Brain pericyte (primary cell): ENCODE data around the gene GIGYF2.

Source experiments
- DNase-seq: peaks from one replicate; pipeline ENCODE4 v3.0.0-alpha.2; 2012; ENCODE audit warnings: low read depth, low spot score

Gene GIGYF2

DNA sequence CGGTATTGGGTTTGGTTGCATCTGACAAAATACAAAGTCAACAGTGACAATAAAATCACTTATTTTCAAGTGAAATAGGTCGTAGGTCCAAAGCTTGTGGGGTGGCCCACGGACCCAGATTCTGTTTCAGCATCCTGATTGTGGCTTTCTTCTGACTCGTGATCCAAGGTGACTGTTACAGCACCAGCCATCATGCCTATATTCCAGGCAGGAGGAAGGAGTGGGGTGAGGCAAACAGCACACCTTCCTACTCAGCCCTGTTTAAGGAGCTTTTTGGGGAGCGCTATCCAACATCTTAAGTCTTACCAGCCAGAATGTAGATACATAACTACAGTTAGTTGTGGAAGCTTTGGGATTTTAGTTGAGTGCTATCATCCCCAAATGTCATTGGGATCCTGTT lies 164.2 kb downstream of the GIGYF2 start:
- DNase-seq: no peak

- DNase-seq: no peak
These were observed 166.9 kb downstream of the GIGYF2 start for GRCh38 chr2:232863996-232864395.

- no peak for DNase-seq
These were observed 168.0 kb downstream of the GIGYF2 start for GRCh38 chr2:232865165-232865564.

DNA sequence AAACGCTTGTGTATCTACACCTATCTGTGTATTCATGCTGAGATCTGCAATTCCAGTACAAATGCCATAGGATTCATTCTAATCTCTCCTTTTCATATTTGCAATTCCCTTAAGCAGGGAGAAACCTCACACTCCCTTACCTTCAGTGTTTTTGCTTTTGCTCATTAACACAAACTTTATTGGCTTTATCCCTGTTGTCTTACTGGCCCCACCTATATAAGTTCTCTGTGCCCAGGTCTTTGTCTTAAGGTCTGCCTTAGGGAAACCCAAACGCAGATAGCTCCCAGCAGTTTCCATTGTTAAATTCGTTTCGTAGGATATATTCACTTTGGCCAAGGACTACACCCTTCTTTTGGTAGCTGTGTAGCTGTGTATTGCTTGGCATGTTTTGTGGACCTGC lies 169.0 kb downstream of the GIGYF2 start:
- no peak for DNase-seq

- DNase-seq: no peak
These were observed 172.2 kb downstream of the GIGYF2 start for GRCh38 chr2:232869138-232870017.

GRCh38 chr2:232870018-232870765 lies 173.1 kb downstream of the GIGYF2 start, which contains the start of gene SNORC:
Gene SNORC (plus strand): TSS chr2:232870264. CDS start chr2:232870342, 78 bp downstream.
- no peak for DNase-seq

GRCh38 chr2:232870766-232871371 lies 173.7 kb downstream of the GIGYF2 start:
- no peak for DNase-seq

DNA sequence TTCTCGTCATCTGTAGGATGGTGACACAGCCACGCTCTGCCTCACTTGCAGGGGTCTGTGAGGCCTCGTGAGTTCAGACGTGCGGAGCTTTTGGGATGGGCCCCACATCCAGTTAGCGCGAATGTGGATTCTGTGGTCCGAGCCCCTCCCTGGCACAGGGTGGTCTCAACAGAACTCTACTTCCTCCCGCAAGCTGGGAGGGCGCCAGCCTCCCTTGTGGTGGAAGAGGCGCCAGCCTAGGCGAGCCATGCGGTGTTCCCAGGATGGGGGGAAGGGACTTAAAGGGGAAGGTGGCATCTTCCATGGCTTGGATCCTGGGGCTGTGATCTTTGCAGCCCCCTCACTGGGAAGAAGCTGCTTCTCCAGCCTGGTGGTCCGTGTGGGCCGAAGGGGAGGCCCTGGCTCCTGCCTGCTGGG lies 174.3 kb downstream of the GIGYF2 start:
- DNase-seq: no peak

GRCh38 chr2:232871835-232872736 lies 175.0 kb downstream of the GIGYF2 start:
- DNase-seq: no peak

- DNase-seq: no peak
These were observed 175.7 kb downstream of the GIGYF2 start for GRCh38 chr2:232872826-232873225.

GRCh38 chr2:232873292-232873908 lies 176.3 kb downstream of the GIGYF2 start:
- no peak for DNase-seq

GRCh38 chr2:232873909-232874641 lies 176.9 kb downstream of the GIGYF2 start:
- no peak for DNase-seq

DNA sequence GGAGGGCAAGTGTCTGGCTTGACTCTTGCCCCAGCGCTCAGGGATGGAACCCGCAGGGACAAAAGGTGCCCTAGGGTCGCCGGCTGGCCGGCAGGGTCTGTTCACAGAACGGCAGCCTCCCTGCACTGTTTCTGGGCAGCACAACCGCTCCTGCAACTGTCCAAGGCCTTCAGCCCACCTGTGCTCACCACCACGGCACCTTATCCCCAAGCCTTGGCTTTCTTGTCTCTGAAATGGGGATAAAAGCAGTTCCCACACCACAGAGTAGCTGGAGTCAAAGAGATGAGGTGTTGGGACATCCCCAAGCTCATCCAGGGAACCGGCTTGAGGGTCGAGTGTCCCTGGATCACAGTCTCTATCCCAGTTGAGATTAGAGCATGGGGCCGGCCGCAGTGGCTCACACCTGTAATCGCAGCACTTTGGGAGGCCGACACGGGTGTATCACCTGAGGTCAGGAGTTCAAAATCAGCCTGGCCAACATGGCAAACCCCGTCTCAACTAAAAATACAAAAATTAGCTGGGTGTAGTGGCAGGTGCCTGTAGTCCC lies 177.6 kb downstream of the GIGYF2 start:
- DNase-seq: no peak

- no peak for DNase-seq
These were observed 178.4 kb downstream of the GIGYF2 start for GRCh38 chr2:232875256-232876121.

- DNase-seq: no peak
These were observed 179.2 kb downstream of the GIGYF2 start for GRCh38 chr2:232876161-232876977.

- DNase-seq: no peak
These were observed 179.9 kb downstream of the GIGYF2 start for GRCh38 chr2:232876978-232877441.

DNA sequence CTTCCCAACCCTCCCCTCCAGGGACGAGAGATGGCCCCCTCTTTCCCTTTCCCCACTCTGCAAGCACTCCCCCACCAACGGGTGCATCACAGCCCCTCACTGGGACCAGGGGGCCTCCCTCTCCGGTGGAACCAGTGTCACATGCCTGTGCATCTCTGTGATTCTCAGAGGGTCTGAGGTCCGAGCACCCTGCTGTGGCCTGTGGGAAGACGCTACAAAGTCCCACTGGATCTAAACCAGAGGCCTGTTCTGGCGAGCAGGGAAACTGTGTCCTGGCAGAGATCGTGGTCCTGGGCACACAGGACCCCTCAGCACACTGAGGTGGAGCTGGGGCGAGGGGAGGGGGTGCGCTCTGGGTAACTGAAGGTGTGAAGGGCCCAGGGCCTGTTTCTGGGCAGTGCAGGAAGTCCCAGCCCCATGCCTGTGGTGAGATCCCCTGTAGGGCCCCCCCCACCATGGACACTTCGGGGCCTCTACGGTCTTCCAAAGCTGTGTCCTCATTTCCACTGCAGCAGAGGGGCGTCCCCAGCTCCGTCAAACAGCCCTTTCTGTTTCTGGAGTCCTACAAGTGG lies 180.9 kb downstream of the GIGYF2 start:
- DNase-seq: no peak
